HepG2 (cell line): Measurements from ENCODE around the gene CHD9. TPM values are rescaled to one million over a fixed set of nuclear protein-coding genes. Genes with fewer than 3 reads are reported as not detected.
A peak's percentile ranks its signal among the peaks of the same experiment; 100 is the strongest.

Experiments used
- ARID2 ChIP-seq: sonication (generic); formaldehyde crosslinking; IDR thresholded peaks from 2 replicates; pipeline ENCODE4 v1.8.1; 2022; ENCODE audit warnings: mild to moderate bottlenecking, missing genetic modification reagents, borderline replicate concordance
- ATM ChIP-seq: fragments of 450-650 bp; IDR thresholded peaks from 2 replicates; pipeline ENCODE4 v1.7.1; 2017; ENCODE audit warnings: mild to moderate bottlenecking, borderline replicate concordance
- FOXC1 ChIP-seq: sonication (generic); formaldehyde crosslinking; IDR thresholded peaks from 2 replicates; pipeline ENCODE4 v1.8.0; 2022; ENCODE audit warnings: mild to moderate bottlenecking, missing genetic modification reagents, borderline replicate concordance
- HNRNPUL1 ChIP-seq: fragments of 200-400 bp; formaldehyde crosslinking; IDR thresholded peaks from 2 replicates; pipeline ENCODE4 v1.6.1; 2017; ENCODE audit warnings: low read depth, mild to moderate bottlenecking, low read length, moderate library complexity
- IRX3 ChIP-seq: sonication (generic); formaldehyde crosslinking; IDR thresholded peaks from 2 replicates; pipeline ENCODE4 v1.8.1; 2023; ENCODE audit warnings: mild to moderate bottlenecking, low read depth, missing genetic modification reagents, borderline replicate concordance
- KLF6 ChIP-seq: IDR thresholded peaks from 2 replicates; pipeline ENCODE4 v1.8.0; 2016; ENCODE audit warnings: missing biosample characterization, missing genetic modification reagents
- NR1H2 ChIP-seq: sonication (generic); formaldehyde crosslinking; IDR thresholded peaks from 2 replicates; pipeline ENCODE4 v1.8.1; 2022; ENCODE audit warnings: low read depth, missing genetic modification reagents, borderline replicate concordance
- NR2F6 ChIP-seq, 2 experiments: IDR thresholded peaks; 2 replicates each; pipeline ENCODE4 v1.6.1; 2016; ENCODE audit warnings: antibody characterized with exemption in 1 of 2, mild to moderate bottlenecking in 1 of 2
- PLRG1 ChIP-seq: fragments of 450-650 bp; conservative IDR thresholded peaks from 2 replicates; pipeline ENCODE4 v1.6.1; 2016
- SMAD9 ChIP-seq: sonication (generic); formaldehyde crosslinking; IDR thresholded peaks from 2 replicates; pipeline ENCODE4 v1.5.1; 2020; ENCODE audit warnings: mild to moderate bottlenecking, missing genetic modification reagents
- TCF7L2 ChIP-seq: IDR thresholded peaks from 2 replicates; pipeline ENCODE4 v1.6.1; 2011; ENCODE audit warnings: mild to moderate bottlenecking, low read depth, low read length, moderate library complexity
- THYN1 ChIP-seq: sonication (generic); formaldehyde crosslinking; IDR thresholded peaks from 2 replicates; pipeline ENCODE4 v1.8.1; 2023; ENCODE audit warnings: low read depth, mild to moderate bottlenecking, moderate library complexity, missing genetic modification reagents, borderline replicate concordance
- ZC3H4 ChIP-seq: sonication (generic); formaldehyde crosslinking; IDR thresholded peaks from 2 replicates; pipeline ENCODE4 v1.4.0; 2020; ENCODE audit warnings: missing genetic modification reagents, borderline replicate concordance
- ZNF552 ChIP-seq: sonication (generic); formaldehyde crosslinking; IDR thresholded peaks from 2 replicates; pipeline ENCODE4 v1.9.0; 2022; ENCODE audit warnings: missing genetic modification reagents, mild to moderate bottlenecking, borderline replicate concordance
- ZNF670 ChIP-seq: sonication (generic); formaldehyde crosslinking; IDR thresholded peaks from 2 replicates; pipeline ENCODE4 v1.8.0; 2022; ENCODE audit warnings: mild to moderate bottlenecking, missing genetic modification reagents, borderline replicate concordance
- ZNF782 ChIP-seq: sonication (generic); formaldehyde crosslinking; IDR thresholded peaks from 2 replicates; pipeline ENCODE4 v1.4.0; 2020; ENCODE audit warnings: missing genetic modification reagents, mild to moderate bottlenecking, borderline replicate concordance
- polyA plus RNA-seq, 8 experiments: library from polyadenylated mRNA; depleted of rRNA in 3 of 8; stranded (reverse) in 7 of 8; unstranded in 1 of 8; fragments of >200 nt; fragmentation: Illumina TruSeq in 4 of 8; extraction: Trizol in 4 of 8; gene quantifications; 2 replicates each; pipeline versions ENCODE4 v1.2.1 to v1.2.3, GENCODE V29; 2011 to 2016; ENCODE audit warnings: low read depth in 4 of 8, missing spikeins in 1 of 8, mixed read lengths in 1 of 8; ENCODE audit not compliant: insufficient read depth in 1 of 8
- total RNA-seq, 5 experiments: library from RNA; depleted of rRNA; stranded (reverse); fragments of >200 nt; fragmentation: Illumina TruSeq; extraction: Trizol; gene quantifications; 2 replicates each; pipeline ENCODE4 v1.2.3, GENCODE V29; 2016; ENCODE audit warnings: low read depth in 1 of 5
- TF ChIP-seq, protein P1 (sequence below): sonication (generic); formaldehyde crosslinking; IDR thresholded peaks from 2 replicates; pipeline ENCODE4 v1.4.0; 2020; ENCODE audit warnings: missing genetic modification reagents
- TF ChIP-seq, protein P2 (sequence below): sonication (generic); formaldehyde crosslinking; IDR thresholded peaks from 2 replicates; pipeline ENCODE4 v1.8.1; 2022; ENCODE audit warnings: mild to moderate bottlenecking, missing genetic modification reagents
- TF ChIP-seq, protein P3 (sequence below): sonication (generic); formaldehyde crosslinking; IDR thresholded peaks from 2 replicates; pipeline ENCODE4 v1.4.0; 2020; ENCODE audit warnings: mild to moderate bottlenecking, missing genetic modification reagents

CHD9 gene
- total and polyA plus RNA-seq, 2 of the 13 experiments (the other 11 are each of a cell fraction or from before 2014, with no cell fraction given), result 23.4 to 27.7 TPM

DNA sequence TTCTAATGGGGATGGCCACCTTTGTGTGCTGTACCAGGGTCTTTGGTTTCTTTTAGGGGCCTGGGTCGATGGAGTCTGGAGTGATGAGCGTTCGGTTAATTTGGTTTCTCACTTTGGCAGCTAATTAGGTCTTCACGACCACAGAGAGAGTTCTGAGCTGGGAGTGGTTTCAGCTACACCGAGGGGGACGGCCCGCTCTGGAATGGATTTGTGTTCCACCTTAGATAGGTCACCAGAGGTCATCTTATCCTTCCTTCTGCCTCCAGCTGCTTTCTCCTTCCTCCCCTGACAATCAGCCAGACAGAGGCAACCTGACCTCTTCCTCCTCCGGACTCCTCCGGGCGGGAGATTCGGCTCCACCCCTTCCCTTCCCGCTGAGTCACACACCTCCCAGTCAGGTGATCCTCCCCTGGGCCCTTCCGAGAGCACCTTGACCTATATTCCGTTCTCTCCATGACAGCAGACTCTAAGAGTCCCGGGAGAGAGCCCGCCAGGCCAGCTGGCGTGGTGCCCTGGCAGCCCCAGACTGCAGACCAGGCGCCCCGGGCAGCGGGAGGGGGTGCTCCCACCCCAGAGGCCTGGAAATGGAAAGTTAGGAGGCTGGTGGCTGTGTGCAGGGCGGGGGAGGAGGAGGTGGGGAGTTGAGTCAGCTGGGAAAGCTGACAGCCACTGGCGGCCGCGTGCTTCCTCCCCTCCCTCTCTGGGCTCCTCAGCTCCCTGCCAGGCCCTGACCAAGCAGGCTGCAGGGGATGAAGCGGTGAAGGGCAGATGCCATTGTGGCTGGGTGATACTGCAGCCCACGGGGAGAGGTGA, 44.7 kb downstream of the CHD9 start (continued):
- TF ChIP-seq, protein P1, sequence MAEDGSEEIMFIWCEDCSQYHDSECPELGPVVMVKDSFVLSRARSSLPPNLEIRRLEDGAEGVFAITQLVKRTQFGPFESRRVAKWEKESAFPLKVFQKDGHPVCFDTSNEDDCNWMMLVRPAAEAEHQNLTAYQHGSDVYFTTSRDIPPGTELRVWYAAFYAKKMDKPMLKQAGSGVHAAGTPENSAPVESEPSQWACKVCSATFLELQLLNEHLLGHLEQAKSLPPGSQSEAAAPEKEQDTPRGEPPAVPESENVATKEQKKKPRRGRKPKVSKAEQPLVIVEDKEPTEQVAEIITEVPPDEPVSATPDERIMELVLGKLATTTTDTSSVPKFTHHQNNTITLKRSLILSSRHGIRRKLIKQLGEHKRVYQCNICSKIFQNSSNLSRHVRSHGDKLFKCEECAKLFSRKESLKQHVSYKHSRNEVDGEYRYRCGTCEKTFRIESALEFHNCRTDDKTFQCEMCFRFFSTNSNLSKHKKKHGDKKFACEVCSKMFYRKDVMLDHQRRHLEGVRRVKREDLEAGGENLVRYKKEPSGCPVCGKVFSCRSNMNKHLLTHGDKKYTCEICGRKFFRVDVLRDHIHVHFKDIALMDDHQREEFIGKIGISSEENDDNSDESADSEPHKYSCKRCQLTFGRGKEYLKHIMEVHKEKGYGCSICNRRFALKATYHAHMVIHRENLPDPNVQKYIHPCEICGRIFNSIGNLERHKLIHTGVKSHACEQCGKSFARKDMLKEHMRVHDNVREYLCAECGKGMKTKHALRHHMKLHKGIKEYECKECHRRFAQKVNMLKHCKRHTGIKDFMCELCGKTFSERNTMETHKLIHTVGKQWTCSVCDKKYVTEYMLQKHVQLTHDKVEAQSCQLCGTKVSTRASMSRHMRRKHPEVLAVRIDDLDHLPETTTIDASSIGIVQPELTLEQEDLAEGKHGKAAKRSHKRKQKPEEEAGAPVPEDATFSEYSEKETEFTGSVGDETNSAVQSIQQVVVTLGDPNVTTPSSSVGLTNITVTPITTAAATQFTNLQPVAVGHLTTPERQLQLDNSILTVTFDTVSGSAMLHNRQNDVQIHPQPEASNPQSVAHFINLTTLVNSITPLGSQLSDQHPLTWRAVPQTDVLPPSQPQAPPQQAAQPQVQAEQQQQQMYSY, result no peak
- TF ChIP-seq, protein P2, sequence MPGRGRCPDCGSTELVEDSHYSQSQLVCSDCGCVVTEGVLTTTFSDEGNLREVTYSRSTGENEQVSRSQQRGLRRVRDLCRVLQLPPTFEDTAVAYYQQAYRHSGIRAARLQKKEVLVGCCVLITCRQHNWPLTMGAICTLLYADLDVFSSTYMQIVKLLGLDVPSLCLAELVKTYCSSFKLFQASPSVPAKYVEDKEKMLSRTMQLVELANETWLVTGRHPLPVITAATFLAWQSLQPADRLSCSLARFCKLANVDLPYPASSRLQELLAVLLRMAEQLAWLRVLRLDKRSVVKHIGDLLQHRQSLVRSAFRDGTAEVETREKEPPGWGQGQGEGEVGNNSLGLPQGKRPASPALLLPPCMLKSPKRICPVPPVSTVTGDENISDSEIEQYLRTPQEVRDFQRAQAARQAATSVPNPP, result no peak
- TF ChIP-seq ZC3H4 (CRISPR knock-in tag) (no peak), ATM (no peak), SMAD9 (CRISPR knock-in tag) (no peak), THYN1 (CRISPR knock-in tag) (no peak), IRX3 (CRISPR knock-in tag) (no peak), ARID2 (CRISPR knock-in tag) (no peak), TCF7L2 (no peak), NR1H2 (no peak), FOXC1 (peak; percentile 57; the same call in 1 of the 2 replicates), ZNF552 (peak; percentile 51; the same call in 1 of the 2 replicates), ZNF670 (peak; percentile 5; the same call in 1 of the 2 replicates), NR2F6 (IDR thresholded peaks at IDR 0.05) (peak; percentile 54), NR2F6 (CRISPR knock-in tag; IDR thresholded peaks at IDR 0.05) (peak; percentile 65), KLF6 (CRISPR knock-in tag) (no peak; the same call in 1 of the 2 replicates), PLRG1 (no peak), ZNF782 (no peak), HNRNPUL1 (no peak)
- TF ChIP-seq, protein P3, sequence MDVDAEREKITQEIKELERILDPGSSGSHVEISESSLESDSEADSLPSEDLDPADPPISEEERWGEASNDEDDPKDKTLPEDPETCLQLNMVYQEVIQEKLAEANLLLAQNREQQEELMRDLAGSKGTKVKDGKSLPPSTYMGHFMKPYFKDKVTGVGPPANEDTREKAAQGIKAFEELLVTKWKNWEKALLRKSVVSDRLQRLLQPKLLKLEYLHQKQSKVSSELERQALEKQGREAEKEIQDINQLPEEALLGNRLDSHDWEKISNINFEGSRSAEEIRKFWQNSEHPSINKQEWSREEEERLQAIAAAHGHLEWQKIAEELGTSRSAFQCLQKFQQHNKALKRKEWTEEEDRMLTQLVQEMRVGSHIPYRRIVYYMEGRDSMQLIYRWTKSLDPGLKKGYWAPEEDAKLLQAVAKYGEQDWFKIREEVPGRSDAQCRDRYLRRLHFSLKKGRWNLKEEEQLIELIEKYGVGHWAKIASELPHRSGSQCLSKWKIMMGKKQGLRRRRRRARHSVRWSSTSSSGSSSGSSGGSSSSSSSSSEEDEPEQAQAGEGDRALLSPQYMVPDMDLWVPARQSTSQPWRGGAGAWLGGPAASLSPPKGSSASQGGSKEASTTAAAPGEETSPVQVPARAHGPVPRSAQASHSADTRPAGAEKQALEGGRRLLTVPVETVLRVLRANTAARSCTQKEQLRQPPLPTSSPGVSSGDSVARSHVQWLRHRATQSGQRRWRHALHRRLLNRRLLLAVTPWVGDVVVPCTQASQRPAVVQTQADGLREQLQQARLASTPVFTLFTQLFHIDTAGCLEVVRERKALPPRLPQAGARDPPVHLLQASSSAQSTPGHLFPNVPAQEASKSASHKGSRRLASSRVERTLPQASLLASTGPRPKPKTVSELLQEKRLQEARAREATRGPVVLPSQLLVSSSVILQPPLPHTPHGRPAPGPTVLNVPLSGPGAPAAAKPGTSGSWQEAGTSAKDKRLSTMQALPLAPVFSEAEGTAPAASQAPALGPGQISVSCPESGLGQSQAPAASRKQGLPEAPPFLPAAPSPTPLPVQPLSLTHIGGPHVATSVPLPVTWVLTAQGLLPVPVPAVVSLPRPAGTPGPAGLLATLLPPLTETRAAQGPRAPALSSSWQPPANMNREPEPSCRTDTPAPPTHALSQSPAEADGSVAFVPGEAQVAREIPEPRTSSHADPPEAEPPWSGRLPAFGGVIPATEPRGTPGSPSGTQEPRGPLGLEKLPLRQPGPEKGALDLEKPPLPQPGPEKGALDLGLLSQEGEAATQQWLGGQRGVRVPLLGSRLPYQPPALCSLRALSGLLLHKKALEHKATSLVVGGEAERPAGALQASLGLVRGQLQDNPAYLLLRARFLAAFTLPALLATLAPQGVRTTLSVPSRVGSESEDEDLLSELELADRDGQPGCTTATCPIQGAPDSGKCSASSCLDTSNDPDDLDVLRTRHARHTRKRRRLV (CRISPR knock-in tag), result no peak
